ENCODE data around the gene NAALADL2.

DNA sequence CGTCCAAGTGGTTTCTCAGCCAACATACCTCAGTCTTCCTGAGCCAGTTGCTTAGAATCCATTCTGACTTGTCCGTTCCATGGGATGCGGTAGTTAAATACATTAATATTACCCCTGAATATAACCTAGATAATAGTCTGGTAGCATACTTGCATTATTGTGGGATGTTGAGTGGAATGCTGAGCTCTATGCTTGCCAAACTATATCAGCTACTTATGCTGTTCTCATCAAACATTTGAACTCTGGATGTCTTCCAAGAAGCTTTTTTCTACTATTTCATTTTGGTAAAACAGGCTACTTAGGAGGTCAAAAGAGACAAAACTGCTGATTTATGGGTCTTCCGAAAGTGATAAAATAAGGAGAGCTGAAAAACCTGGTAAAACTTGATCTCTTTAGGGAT lies 429.5 kb downstream of the NAALADL2 start:
- TF ChIP-seq, protein P1, sequence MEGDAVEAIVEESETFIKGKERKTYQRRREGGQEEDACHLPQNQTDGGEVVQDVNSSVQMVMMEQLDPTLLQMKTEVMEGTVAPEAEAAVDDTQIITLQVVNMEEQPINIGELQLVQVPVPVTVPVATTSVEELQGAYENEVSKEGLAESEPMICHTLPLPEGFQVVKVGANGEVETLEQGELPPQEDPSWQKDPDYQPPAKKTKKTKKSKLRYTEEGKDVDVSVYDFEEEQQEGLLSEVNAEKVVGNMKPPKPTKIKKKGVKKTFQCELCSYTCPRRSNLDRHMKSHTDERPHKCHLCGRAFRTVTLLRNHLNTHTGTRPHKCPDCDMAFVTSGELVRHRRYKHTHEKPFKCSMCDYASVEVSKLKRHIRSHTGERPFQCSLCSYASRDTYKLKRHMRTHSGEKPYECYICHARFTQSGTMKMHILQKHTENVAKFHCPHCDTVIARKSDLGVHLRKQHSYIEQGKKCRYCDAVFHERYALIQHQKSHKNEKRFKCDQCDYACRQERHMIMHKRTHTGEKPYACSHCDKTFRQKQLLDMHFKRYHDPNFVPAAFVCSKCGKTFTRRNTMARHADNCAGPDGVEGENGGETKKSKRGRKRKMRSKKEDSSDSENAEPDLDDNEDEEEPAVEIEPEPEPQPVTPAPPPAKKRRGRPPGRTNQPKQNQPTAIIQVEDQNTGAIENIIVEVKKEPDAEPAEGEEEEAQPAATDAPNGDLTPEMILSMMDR (IDR thresholded peaks at IDR 0.05) = no peak
- no peak for TF ChIP-seq POLR2A (IDR thresholded peaks at IDR 0.05)
